ENCODE measurements around the gene SMIM23. TPM values are rescaled to one million over a fixed set of nuclear protein-coding genes. Genes with fewer than 3 reads are reported as not detected.

The SMIM23 gene
- total and polyA plus RNA-seq, 2 donors (not counting 1 experiment from before 2014, with no cell fraction given) = not detected

GRCh38 chr5:171771856-171772255 is 13.8 kb upstream of the SMIM23 start:
- ATAC-seq (ENCODE audit: low read depth) (no peak), DNase-seq (no peak)
- Histone ChIP-seq H3K79me2 (ENCODE audit: control insufficient read depth, insufficient read depth, low read length) (no peaks in the 10 kb centered on the region), H3K4me1 (ENCODE audit: control insufficient read depth in 2 of 2, insufficient read depth in 2 of 2, low read length in 2 of 2) (no peaks in the 10 kb centered on the region), H3K4me3 (ENCODE audit: control extremely low read depth in 1 of 5, extremely low read depth in 1 of 5, insufficient read depth in 1 of 5, low read depth in 2 of 5, low read length in 4 of 5) (no peak overlapping the region), H3K36me3 (replicated peaks in 1 of 2; ENCODE audit: control extremely low read depth in 1 of 2, control insufficient read depth in 1 of 2, extremely low read depth in 1 of 2, insufficient read depth in 2 of 2, low read length in 1 of 2) (no peaks in the 10 kb centered on the region), H3K4me2 (replicated peaks; ENCODE audit: low read depth, low read length, poor library complexity, severe bottlenecking) (no peak overlapping the region), H2AFZ (ENCODE audit: insufficient read depth, low read depth, low read length, poor library complexity, severe bottlenecking) (no peak overlapping the region), H3K27me3 (replicated peaks in 1 of 4; ENCODE audit: control extremely low read depth in 1 of 4, control insufficient read depth in 3 of 4, insufficient read depth in 4 of 4, low read length in 3 of 4) (no peaks in the 10 kb centered on the region), H4K20me1 (ENCODE audit: control insufficient read depth, insufficient read depth, low read length, poor library complexity, severe bottlenecking) (no peaks in the 10 kb centered on the region), H3K27ac (ENCODE audit: low read length in 2 of 2) (no peak overlapping the region), H3K9me3 (ENCODE audit: control extremely low read depth in 1 of 3, control insufficient read depth in 2 of 3, insufficient read depth in 1 of 3, low read length in 2 of 3) (no peaks in the 10 kb centered on the region), H3K9ac (ENCODE audit: low read length) (no peak overlapping the region)
- intact Hi-C loops (cut with micrococcal nuclease) = no loop called here
- peaks cover 4% of the 10 kb centered on the region for H3K9me3 Mint-ChIP-seq (ENCODE audit: insufficient read depth)
- H3K27ac Mint-ChIP-seq = no peak overlapping the region
- H3K4me1 Mint-ChIP-seq = no peaks in the 10 kb centered on the region
- no peak overlapping the region for H3K4me3 Mint-ChIP-seq
- no peak for TF ChIP-seq CTCF (IDR thresholded peaks at IDR 0.05)
- no peak for TF ChIP-seq EZH2 (IDR thresholded peaks at IDR 0.05; ENCODE audit: borderline replicate concordance, insufficient read depth, low read depth, low read length, poor library complexity, severe bottlenecking)
- ChIA-PET CTCF (no interaction called here), POLR2A (no interaction called here)
- no CpG with 5 or more reads among the region's 3 CpGs for WGBS (ENCODE audit: insufficient coverage)
- H3K27me3 Mint-ChIP-seq = peaks cover 12% of the 10 kb centered on the region

GRCh38 chr5:171773106-171773505 is 12.5 kb upstream of the SMIM23 start:
- Mint-ChIP-seq H3K4me3 (no peak overlapping the region), H3K9me3 (ENCODE audit: insufficient read depth) (no peaks in the 10 kb centered on the region), H3K4me1 (no peaks in the 10 kb centered on the region), H3K27me3 (peaks cover 12% of the 10 kb centered on the region), H3K27ac (no peak overlapping the region)
- H3K27ac ChIP-seq (ENCODE audit: low read length in 2 of 2) = no peak overlapping the region
- H3K4me2 ChIP-seq (replicated peaks; ENCODE audit: low read depth, low read length, poor library complexity, severe bottlenecking) = no peak overlapping the region
- H3K36me3 ChIP-seq (replicated peaks in 1 of 2; ENCODE audit: control extremely low read depth in 1 of 2, control insufficient read depth in 1 of 2, extremely low read depth in 1 of 2, insufficient read depth in 2 of 2, low read length in 1 of 2) = no peaks in the 10 kb centered on the region
- WGBS (ENCODE audit: insufficient coverage) = 86% methylated on average over 8 of the region's 8 CpGs
- no peaks in the 10 kb centered on the region for H3K4me1 ChIP-seq (ENCODE audit: control insufficient read depth in 2 of 2, insufficient read depth in 2 of 2, low read length in 2 of 2)
- intact Hi-C loops (cut with micrococcal nuclease) = no loop called here
- H3K9ac ChIP-seq (ENCODE audit: low read length) = no peak overlapping the region
- CTCF ChIA-PET = no interaction called here
- no peaks in the 10 kb centered on the region for H3K9me3 ChIP-seq (ENCODE audit: control extremely low read depth in 1 of 3, control insufficient read depth in 2 of 3, insufficient read depth in 1 of 3, low read length in 2 of 3)
- DNase-seq (no peak), ATAC-seq (ENCODE audit: low read depth) (no peak)
- POLR2A ChIA-PET = no interaction called here
- TF ChIP-seq EZH2 (IDR thresholded peaks at IDR 0.05; ENCODE audit: borderline replicate concordance, insufficient read depth, low read depth, low read length, poor library complexity, severe bottlenecking) = no peak
- TF ChIP-seq CTCF (IDR thresholded peaks at IDR 0.05) = no peak
- H3K27me3 ChIP-seq (replicated peaks in 1 of 4; ENCODE audit: control extremely low read depth in 1 of 4, control insufficient read depth in 3 of 4, insufficient read depth in 4 of 4, low read length in 3 of 4) = no peaks in the 10 kb centered on the region
- H2AFZ ChIP-seq (ENCODE audit: insufficient read depth, low read depth, low read length, poor library complexity, severe bottlenecking) = no peak overlapping the region
- H3K4me3 ChIP-seq (ENCODE audit: control extremely low read depth in 1 of 5, extremely low read depth in 1 of 5, insufficient read depth in 1 of 5, low read depth in 2 of 5, low read length in 4 of 5) = no peak overlapping the region
- H3K79me2 ChIP-seq (ENCODE audit: control insufficient read depth, insufficient read depth, low read length) = no peaks in the 10 kb centered on the region
- no peaks in the 10 kb centered on the region for H4K20me1 ChIP-seq (ENCODE audit: control insufficient read depth, insufficient read depth, low read length, poor library complexity, severe bottlenecking)
